ENCODE results near the gene MYLK2.
"Not testable (repeated sequence)": the region's sequence is repeated elsewhere in the genome, so short reads cannot be mapped to it uniquely, and the experiment has no call there.

MYLK2 gene

GRCh38 chr20:31824125-31824485 lies 4.9 kb downstream of the MYLK2 start:
- TF ChIP-seq CTCF (conservative IDR thresholded peaks at IDR 0.05) (no peak), ZFX (IDR thresholded peaks at IDR 0.05) (no peak)

GRCh38 chr20:31824554-31825313 lies 5.6 kb downstream of the MYLK2 start:
- no peak for TF ChIP-seq CTCF (conservative IDR thresholded peaks at IDR 0.05)
- TF ChIP-seq ZFX (IDR thresholded peaks at IDR 0.05): no peak

More at GRCh38 chr20:31824125-31824485, 4.9 kb downstream of the MYLK2 start:
- H3K27ac ChIP-seq: no peak overlapping the region

GRCh38 chr20:31826074-31826473 lies 6.9 kb downstream of the MYLK2 start:
- no peak for TF ChIP-seq CTCF (conservative IDR thresholded peaks at IDR 0.05)
- TF ChIP-seq ZFX (IDR thresholded peaks at IDR 0.05): no peak
- H3K27ac ChIP-seq: no peak overlapping the region

More at GRCh38 chr20:31824554-31825313, 5.6 kb downstream of the MYLK2 start:
- H3K27ac ChIP-seq: no peak overlapping the region

GRCh38 chr20:31827059-31827458 lies 7.9 kb downstream of the MYLK2 start:
- no peak overlapping the region for H3K27ac ChIP-seq
- TF ChIP-seq CTCF (conservative IDR thresholded peaks at IDR 0.05) (no peak), ZFX (IDR thresholded peaks at IDR 0.05) (no peak)

- H3K27ac ChIP-seq: not testable (repeated sequence)
Measured at GRCh38 chr20:31828016-31828415, 8.9 kb downstream of the MYLK2 start.

GRCh38 chr20:31829731-31830130 lies 10.6 kb downstream of the MYLK2 start:
- no peak overlapping the region for H3K27ac ChIP-seq
- TF ChIP-seq ZFX (IDR thresholded peaks at IDR 0.05) (no peak), CTCF (conservative IDR thresholded peaks at IDR 0.05) (no peak)

GRCh38 chr20:31830406-31830981 lies 11.3 kb downstream of the MYLK2 start:
- no peak overlapping the region for H3K27ac ChIP-seq
- no peak for TF ChIP-seq CTCF (conservative IDR thresholded peaks at IDR 0.05)
- TF ChIP-seq ZFX (IDR thresholded peaks at IDR 0.05): no peak

- TF ChIP-seq CTCF (conservative IDR thresholded peaks at IDR 0.05) (no peak), ZFX (IDR thresholded peaks at IDR 0.05) (no peak)
- no peak overlapping the region for H3K27ac ChIP-seq
Measured at GRCh38 chr20:31831211-31831610, 12.1 kb downstream of the MYLK2 start.
